HG03457 (cell line): ENCODE data around the gene SDK1.

Experiments used
- ATAC-seq: cut with Tn5 transposase; IDR thresholded peaks from one replicate; pipeline ENCODE4 v1.9.1; 2021; ENCODE audit warnings: moderate number of reproducible peaks; ENCODE audit not compliant: unreplicated experiment

The SDK1 gene

DNA sequence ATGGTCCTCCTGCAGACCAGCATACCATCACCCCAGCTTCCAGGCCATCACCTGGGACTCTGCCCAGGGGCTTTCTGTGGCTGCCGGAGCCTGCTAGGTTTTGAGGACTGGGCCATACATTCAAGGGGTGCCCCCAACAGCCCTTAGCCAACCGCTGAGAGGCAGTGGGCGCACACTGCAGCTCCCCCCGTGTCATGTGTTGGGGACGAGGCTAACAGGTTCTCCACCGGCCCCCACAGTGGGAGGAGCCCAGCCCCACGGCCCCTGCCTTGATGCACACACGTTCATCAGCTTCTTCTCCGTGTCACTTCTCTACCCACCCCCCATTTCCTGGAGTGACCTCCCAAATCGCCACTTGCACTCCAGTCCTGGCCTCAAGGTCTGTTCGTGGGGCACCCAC is 837.8 kb downstream of the SDK1 start:
- no peak for ATAC-seq

- ATAC-seq, result no peak
Measured at GRCh38 chr7:4139656-4140625, 838.9 kb downstream of the SDK1 start.

DNA sequence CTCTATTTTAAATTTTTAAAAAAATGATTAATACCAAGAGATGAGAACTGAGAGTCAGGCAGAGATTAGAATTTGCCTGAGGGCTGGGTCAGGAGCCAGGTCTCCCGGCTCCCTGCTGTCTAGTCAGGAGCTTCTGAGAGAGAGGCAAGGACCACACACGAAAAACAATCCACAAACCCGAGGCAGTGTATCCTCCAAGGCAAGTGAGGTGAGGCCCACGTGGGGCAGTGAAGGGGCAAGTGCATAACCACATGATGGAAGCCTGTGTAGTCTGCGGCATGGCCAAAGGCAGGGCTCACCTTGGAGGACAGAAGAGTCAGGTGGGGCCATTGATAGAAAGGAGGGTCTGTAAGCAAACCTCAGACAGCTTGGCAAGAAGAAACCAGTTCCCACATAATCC is 839.9 kb downstream of the SDK1 start:
- no peak for ATAC-seq

- ATAC-seq, result no peak
Measured at GRCh38 chr7:4143006-4143405, 842.0 kb downstream of the SDK1 start.

- no peak for ATAC-seq
Measured at GRCh38 chr7:4143511-4144171, 842.6 kb downstream of the SDK1 start.

- no peak for ATAC-seq
Measured at GRCh38 chr7:4144172-4144701, 843.2 kb downstream of the SDK1 start.

DNA sequence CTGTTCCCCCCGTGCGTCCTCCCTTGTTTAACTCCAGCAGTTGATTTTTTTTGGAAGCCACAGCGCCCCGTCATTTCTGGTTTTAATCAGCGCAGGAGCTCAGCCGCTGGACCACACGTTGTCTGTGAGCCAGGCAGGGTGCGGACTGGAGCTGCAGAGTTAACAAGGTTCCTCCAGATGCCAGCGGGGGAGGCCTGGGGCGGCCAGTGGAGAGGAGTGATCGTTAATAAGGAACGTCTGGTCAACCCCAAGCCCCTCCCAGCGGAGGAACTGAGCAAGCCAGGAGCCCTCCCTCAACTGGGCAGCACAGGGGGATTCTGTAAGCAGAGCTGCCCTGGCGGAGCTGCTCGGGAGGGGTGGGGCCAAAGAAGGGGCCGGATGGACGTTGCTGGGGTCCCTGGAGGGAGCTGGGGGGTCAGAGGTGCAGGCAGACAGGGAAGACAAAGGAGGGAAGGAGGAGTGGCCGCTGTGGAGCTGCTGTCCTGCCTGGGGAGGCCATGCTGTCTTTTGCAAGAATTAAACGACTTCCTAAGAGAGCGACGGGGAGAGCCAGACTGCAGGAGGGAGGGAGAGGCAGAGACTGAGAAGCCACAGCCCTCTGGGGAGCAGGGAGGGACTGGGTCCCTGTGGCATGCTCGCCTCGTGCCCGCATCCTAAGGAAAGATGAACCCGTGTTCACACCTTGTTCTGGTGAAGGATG is 843.9 kb downstream of the SDK1 start:
- ATAC-seq, result no peak

- ATAC-seq, result no peak
Measured at GRCh38 chr7:4145576-4145975, 844.5 kb downstream of the SDK1 start.

DNA sequence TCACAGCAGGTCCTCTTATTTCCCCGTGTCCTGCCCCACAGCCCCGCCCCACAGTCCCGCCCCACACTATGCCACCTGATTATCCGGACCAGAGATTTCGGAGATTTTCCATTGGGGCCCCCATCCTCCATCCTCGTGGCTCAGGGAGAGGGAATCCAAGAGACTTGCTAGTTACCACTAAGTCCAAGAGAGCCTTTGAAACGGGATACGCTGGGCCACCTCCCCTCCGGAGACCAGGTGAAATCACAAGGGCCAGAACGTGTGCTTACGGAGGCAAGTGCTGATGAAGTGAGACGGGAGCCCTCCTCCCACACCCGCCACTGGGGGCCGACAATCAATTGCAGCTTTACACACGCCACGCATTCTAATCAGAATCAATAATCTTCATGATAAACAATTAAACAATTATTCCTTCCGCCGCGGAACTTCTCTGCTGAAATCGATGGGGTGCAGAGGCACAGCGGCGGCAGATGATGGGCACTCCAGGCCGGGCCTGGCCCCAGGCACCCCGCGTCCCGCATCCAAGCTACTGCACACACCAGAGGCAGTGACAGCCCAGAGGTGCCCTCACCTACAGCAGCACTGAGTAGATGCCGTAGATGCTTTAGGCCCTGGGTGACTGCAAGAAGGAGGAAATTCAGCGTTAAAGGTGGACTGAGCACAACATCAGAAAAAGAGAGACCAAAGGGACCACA is 847.0 kb downstream of the SDK1 start:
- ATAC-seq, result no peak

DNA sequence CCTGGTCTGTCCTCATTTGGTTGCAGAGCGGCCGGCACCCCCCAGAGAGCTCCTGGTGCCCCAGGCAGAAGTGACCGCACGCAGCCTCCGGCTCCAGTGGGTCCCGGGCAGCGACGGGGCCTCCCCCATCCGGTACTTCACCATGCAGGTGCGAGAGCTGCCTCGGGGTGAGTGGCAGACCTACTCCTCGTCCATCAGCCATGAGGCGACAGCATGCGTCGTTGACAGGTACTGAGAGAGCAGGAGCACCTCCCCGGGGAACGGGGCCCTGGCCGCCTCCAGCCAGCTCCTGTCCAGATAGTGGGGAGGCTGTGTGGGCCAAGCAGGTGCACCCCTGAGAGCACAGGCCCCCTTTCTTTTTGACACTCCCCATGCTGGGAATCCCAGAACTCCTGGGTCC is 848.2 kb downstream of the SDK1 start:
- ATAC-seq, result no peak

DNA sequence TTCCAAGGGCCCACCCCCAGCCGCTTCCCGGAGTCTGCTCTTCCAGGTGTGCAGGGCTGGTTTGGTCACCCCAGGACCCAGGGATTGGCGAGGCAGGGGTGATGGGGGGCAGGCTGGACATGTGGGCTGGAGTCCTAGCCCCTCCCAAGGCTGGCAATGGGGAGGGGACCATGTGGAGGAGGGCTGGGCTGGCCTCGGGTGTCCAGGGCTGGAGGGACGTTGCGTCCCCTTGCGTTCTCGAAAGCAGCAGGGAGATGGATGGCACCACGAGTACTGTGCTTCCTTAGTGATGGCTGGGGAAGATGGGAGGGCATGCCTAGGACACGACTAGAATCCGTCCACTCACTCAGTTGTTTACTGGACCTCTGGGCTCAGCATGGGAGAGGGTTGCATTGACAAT is 848.6 kb downstream of the SDK1 start:
- no peak for ATAC-seq

GRCh38 chr7:4150731-4151130 is 849.7 kb downstream of the SDK1 start:
- no peak for ATAC-seq

DNA sequence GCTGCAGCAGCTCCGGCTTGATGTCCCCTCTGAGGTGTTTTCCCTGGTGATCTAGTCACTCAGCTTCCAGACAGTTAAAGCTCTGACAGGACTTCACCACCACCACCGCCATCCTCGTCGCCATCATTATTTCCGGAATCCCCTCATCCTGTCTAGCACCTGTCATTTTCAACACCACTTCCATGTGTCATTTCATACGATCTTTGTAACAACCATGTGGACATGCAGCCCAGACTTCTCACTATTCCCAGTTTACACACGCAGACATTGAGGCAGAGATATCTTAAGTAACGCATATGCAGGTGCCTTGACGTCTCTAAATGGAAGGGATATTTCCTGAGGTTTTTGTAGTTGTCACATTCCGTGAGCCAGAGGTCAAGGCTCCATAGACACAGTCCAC is 850.5 kb downstream of the SDK1 start:
- no peak for ATAC-seq

- no peak for ATAC-seq
Measured at GRCh38 chr7:4151926-4152549, 851.0 kb downstream of the SDK1 start.

DNA sequence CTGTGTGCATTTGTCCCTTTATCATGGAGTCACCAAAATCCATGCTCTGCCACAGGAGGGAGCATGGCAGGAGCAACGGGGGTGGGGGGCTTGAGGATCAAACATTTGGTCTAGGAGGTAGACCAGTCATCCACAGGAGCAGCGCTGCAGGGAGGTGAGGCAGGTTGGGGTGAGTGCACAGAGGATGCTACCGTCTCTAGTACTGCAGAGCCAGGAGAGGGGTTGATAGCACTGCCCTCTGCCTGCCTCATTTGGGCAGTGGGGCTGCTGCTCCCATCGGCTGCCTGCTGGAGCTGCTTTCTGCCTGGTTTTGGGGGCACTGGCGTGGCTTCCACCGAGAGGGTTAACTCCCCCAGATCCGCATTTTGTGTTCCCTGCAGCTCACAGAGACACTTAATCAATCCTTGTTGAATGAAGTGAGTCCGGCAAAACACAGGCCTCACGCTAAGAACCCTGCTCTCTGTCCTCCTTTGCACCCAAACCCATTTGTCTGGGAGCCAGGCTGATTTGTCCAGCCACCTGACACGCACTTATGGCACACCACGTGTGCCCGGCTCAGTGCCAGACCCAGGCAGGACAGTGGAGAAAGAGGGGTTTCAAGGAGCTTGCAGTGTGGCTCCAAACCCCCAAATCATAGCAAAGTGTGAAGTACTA is 854.0 kb downstream of the SDK1 start:
- no peak for ATAC-seq

GRCh38 chr7:4156190-4156589 is 855.1 kb downstream of the SDK1 start:
- no peak for ATAC-seq

- ATAC-seq, result no peak
Measured at GRCh38 chr7:4157651-4158050, 856.6 kb downstream of the SDK1 start.

GRCh38 chr7:4158441-4159153 is 857.5 kb downstream of the SDK1 start:
- no peak for ATAC-seq

DNA sequence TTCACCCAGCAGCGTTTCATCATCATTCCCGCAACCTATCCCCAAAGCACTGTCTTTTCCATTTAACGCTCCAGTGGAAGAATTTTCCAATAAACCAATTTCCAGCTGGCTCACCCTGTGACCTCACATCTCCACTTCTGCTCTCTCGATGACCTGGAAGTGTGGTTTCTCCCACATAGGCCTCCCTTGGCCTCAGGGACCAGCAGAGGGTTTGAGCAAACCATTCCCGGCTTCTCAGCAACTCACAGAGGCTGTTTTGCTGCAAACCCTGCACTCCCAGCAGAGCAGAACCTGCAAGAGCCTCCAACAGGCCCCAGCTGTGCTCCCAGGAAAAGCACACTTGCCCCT is 858.1 kb downstream of the SDK1 start:
- no peak for ATAC-seq
